GM21528 (cell line): ENCODE data around the gene SKAP2.
"Not testable (repeated sequence)": the region's sequence is repeated elsewhere in the genome, so short reads cannot be mapped to it uniquely, and the experiment has no call there.

ENCODE experiments used
- ATAC-seq: cut with Tn5 transposase; IDR thresholded peaks from one replicate; pipeline ENCODE4 v1.9.1; 2021; ENCODE audit warnings: mild to moderate bottlenecking, moderate library complexity; ENCODE audit not compliant: unreplicated experiment, low FRiP score

Gene SKAP2

GRCh38 chr7:26857506-26858240 lies 6.7 kb downstream of the SKAP2 start:
- ATAC-seq: no peak

GRCh38 chr7:26857170-26857505 lies 7.3 kb downstream of the SKAP2 start:
- ATAC-seq: no peak

GRCh38 chr7:26856176-26856985 lies 8.0 kb downstream of the SKAP2 start:
- ATAC-seq: no peak

- ATAC-seq: no peak
These were observed 9.2 kb downstream of the SKAP2 start for GRCh38 chr7:26854876-26855855.

GRCh38 chr7:26853788-26854393 lies 10.5 kb downstream of the SKAP2 start:
- ATAC-seq: no peak

GRCh38 chr7:26850193-26850651 lies 14.2 kb downstream of the SKAP2 start:
- no peak for ATAC-seq

- no peak for ATAC-seq
These were observed 20.7 kb downstream of the SKAP2 start for GRCh38 chr7:26843705-26844104.

GRCh38 chr7:26842897-26843296 lies 21.5 kb downstream of the SKAP2 start:
- ATAC-seq: no peak

GRCh38 chr7:26841003-26841739 lies 23.2 kb downstream of the SKAP2 start:
- no peak for ATAC-seq

- not testable (repeated sequence) for ATAC-seq
These were observed 27.6 kb downstream of the SKAP2 start for GRCh38 chr7:26836793-26837192.

GRCh38 chr7:26815426-26815825 lies 49.0 kb downstream of the SKAP2 start:
- ATAC-seq: no peak

GRCh38 chr7:26813432-26813831 lies 51.0 kb downstream of the SKAP2 start:
- no peak for ATAC-seq

GRCh38 chr7:26794541-26794940 lies 69.8 kb downstream of the SKAP2 start:
- ATAC-seq: no peak

GRCh38 chr7:26792576-26792975 lies 71.8 kb downstream of the SKAP2 start:
- ATAC-seq: no peak

GRCh38 chr7:26792006-26792405 lies 72.4 kb downstream of the SKAP2 start:
- no peak for ATAC-seq

- ATAC-seq: no peak
These were observed 74.8 kb downstream of the SKAP2 start for GRCh38 chr7:26789481-26790184.

- no peak for ATAC-seq
These were observed 76.7 kb downstream of the SKAP2 start for GRCh38 chr7:26787701-26788100.

GRCh38 chr7:26784118-26784517 lies 80.3 kb downstream of the SKAP2 start:
- no peak for ATAC-seq

- no peak for ATAC-seq
These were observed 81.9 kb downstream of the SKAP2 start for GRCh38 chr7:26782501-26782900.
